Erythroblast (primary cell): ENCODE measurements around the gene SLC24A3.

Source experiments
- GATA1 ChIP-seq: IDR thresholded peaks from 2 replicates; pipeline ENCODE4 v1.6.1; 2011; ENCODE audit warnings: low read depth, mild to moderate bottlenecking, control low read depth, low read length, moderate library complexity
- POLR2A ChIP-seq: IDR thresholded peaks from 2 replicates; pipeline ENCODE4 v1.6.1; 2011; ENCODE audit warnings: mild to moderate bottlenecking, low read length

DNA sequence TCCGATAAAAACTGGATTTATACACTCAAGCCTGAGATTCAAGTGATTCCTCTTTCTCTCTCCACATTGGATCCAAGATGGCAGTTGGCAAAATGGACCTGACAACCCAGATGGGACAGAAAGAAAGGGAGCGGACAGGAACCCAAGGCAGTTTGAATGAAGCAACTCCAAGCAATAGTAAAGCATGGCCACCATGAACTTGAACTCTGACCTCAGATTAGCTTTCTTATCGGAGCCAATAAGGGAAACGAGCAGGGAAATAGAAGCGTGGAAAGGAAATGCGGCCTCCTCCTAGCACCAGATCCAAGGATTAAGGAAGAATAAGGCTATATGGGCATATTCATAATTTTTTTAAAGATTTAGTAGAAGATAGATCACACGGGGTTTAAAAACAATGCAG is 332.2 kb downstream of the SLC24A3 start:
- TF ChIP-seq POLR2A (no peak), GATA1 (no peak)
